Erythroblast (primary cell): Measurements from ENCODE around the gene ECSCR.

ENCODE experiments used
- GATA1 ChIP-seq: IDR thresholded peaks from 2 replicates; pipeline ENCODE4 v1.6.1; 2011; ENCODE audit warnings: low read depth, mild to moderate bottlenecking, control low read depth, low read length, moderate library complexity
- POLR2A ChIP-seq: IDR thresholded peaks from 2 replicates; pipeline ENCODE4 v1.6.1; 2011; ENCODE audit warnings: mild to moderate bottlenecking, low read length

DNA sequence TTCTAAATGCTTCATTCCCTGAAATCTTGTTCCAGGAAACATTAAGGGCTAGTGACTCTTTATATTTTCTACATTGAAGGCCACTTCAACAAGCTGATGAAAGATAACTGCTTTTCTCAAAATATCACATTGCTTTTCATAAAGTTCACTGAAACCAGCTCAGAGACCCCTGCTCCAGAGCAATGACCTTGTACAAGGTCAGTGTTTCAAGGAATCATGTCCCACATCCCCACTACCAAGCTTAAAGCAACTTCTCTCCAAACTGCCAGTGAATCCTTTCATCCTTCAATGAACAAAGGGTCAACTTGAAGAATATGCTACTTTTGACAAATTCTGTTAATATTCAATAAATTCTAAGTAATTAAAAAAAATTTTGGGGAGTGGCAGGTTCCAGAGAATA lies 46.7 kb downstream of the ECSCR start:
- TF ChIP-seq POLR2A = no peak
- no peak for TF ChIP-seq GATA1
